GM19397 (cell line): ENCODE measurements around the gene RARA.

Experiments used
- ATAC-seq: cut with Tn5 transposase; IDR thresholded peaks from one replicate; pipeline ENCODE4 v1.9.1; 2021; ENCODE audit warnings: mild to moderate bottlenecking, moderate library complexity; ENCODE audit not compliant: unreplicated experiment

Gene RARA

GRCh38 chr17:40344421-40345160 is 35.6 kb downstream of the RARA start:
- no peak for ATAC-seq

- no peak for ATAC-seq
These were observed 36.4 kb downstream of the RARA start for GRCh38 chr17:40345161-40345993.

DNA sequence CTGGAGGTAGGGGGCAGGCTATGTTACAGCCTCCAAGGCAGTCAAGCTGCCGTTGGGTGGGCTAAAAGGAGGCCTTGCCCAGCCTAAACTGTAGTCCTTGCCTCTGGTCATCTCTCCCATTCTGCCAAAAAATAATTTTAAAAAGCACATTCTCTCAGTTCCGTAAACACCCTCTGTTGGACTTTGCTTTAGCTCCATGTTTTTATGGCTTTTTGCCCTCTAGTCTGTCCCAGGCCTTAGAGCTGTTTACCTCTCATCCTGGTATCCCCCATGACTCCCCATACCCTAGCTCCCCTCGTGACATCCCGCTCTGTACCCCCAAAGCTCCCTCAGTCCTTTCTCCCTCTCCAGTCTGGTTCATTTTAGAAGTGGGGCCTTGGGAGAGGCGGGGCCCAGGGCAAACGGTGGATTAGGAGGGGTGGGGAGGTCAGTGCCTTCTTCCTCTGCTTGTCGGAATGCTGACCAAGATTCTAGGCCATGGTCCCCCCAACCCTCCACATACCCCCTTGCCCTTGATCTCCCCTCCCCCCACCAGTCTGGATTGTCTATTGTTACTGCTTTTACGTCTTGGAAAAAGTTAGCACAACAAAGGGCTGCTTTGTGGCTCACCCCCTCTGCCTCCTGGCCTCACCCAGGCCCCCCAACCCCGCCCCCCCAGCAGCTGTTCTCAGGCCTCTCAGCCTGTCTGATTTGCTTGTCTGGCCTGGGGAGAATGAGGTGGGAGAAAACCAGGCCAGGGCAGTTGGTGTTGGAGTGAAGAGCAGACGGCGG is 37.2 kb downstream of the RARA start:
- no peak for ATAC-seq

DNA sequence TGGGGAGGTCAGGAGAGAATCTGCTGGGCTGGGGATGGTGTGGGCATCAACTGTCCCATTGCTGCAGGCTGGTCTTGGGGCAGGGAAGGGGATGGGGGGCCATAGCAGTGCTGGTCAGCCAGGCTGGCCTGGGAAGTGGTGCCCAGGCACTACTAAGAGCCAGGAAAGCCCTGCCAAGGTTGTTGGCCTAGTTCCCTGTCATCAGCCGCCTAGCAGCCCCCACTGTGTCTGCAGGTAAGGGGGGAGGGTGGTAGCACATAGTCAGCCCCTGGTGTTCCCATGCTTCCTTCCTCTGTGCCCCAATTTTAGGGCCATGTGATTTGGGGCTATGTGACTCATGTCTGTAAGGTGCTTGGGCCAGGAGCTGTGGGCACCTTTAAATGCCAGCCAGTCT is 37.8 kb downstream of the RARA start:
- no peak for ATAC-seq

DNA sequence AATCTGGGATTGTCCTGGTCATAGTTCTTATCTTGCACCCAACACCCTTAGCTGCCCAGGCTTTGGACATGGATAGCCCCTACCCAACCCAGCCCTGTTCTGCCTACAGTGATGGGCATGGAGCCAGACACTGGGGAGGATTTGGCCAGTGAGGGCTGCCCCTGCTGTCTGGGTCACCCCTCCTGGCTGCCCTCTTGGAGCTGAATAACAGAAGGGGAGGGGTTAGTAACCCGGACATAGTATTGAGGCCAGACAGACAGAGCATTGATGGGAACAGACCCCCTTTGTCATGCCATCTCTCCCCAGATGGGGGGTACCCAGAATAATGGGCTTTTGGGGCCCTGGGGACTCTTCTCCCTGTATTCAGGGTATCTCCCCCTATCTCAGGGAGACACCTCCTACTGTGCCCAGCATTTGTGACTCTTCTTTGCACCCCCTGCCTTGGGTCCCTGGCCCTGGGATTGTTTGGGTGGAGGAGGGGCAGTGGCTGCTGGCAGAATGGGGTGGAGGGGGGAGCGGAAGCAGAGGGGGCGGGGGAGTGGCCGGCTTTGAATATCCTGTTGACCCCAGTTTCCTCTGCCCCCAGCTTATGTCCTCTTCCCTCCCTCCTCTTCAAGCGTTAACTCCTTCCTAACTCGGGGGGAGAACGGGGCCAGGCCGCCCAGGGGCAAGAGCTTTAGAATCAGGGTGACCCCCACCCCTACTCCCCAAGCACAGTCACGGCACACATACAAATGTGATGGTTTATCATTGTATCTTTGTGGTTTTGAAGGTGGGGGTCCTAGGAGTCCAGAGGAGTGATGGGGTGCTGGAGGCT is 38.5 kb downstream of the RARA start:
- ATAC-seq: no peak

DNA sequence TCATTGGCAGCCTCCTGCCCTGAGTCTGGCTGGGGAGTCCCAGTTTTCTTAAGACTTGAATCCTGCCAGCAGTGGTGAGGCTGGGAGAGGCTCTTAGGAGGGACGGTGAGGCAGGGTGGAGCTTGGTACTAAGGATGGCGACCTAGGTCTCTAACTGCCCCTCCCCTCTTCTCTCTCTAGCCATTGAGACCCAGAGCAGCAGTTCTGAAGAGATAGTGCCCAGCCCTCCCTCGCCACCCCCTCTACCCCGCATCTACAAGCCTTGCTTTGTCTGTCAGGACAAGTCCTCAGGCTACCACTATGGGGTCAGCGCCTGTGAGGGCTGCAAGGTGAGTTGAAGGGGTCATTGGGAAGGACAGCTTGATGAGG is 39.1 kb downstream of the RARA start:
- ATAC-seq: no peak

DNA sequence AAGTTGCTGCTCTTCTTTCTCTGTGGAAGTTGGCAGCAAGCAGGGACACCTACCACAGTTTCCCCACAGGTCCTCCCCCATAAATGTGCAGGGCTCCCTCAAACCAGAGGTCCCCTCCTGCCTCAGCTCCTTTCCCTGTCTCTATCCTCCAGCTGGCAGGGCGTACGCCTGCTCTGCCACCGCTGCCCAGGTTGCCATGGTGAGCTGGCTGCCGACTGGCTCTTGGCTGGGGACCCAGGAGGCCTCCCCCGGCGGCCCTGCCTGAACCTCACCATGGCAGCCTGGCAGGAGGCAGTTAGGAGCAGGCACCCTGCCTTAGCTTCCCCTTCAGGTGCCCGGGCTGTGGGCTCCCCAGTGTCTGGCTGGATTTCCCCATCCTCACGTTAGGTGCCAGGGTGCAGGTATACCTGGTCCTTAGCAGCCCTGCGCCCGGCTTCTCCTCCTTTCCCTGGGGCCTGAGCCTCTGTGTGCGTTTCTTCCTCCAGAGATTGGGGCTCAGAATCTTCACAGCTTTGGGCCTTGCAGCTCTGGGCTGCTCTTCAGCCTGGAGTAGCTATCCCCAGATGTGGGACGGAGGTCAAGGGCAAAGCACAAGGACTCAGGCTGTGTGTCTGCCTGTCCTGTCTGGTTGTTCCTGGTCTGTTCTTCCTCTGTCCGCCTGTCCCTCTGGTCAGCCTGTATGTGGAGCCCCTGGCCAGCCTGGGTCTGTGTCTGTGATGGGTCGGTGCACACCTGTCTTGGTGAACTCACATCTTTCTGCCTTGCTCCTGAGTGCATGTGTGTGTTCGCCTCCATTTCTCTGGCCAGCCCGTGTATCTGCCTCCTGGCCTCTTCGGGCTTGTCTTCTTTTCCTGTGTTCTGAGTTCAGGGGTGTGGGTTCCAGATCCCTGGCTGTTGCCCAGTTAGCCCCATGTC is 39.8 kb downstream of the RARA start:
- no peak for ATAC-seq

GRCh38 chr17:40349477-40349894 is 40.5 kb downstream of the RARA start:
- ATAC-seq: no peak

DNA sequence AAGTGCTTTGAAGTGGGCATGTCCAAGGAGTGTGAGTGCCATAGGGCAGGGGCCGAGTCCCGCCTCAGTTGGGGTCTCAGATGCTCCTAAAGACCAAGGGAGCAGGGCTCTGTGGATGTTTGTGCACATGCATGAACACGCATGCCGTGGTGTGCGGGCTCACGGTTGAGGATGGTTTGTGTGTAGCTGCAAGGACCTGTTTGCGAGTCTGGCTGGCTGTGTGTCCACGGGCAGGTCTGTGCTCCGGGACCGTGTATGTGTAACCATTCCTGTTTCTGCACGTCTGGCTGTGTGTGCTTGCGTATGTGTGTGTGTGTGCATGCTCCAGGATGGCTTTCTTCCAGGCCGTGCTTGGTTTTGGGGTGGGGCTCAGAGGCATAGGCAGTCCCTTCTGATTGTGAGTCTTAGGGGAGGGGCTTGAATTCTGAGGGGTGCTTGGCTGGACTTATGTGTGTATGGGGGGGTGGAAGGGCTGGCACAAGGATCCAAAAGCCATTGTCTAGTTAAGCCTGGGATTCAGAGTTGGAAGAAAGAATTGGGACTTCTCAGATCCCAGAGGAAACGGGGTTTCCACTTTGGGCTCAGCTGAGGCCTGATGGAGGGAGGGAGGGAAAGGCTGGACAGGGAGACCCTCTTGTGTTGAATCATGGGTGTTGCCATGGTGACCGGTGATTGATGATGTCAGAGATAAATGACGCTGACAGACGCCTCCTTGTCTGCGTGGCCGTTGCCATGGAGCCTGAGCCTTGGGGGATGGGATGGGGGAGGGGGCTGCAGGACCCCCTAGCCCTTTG is 41.1 kb downstream of the RARA start:
- no peak for ATAC-seq

DNA sequence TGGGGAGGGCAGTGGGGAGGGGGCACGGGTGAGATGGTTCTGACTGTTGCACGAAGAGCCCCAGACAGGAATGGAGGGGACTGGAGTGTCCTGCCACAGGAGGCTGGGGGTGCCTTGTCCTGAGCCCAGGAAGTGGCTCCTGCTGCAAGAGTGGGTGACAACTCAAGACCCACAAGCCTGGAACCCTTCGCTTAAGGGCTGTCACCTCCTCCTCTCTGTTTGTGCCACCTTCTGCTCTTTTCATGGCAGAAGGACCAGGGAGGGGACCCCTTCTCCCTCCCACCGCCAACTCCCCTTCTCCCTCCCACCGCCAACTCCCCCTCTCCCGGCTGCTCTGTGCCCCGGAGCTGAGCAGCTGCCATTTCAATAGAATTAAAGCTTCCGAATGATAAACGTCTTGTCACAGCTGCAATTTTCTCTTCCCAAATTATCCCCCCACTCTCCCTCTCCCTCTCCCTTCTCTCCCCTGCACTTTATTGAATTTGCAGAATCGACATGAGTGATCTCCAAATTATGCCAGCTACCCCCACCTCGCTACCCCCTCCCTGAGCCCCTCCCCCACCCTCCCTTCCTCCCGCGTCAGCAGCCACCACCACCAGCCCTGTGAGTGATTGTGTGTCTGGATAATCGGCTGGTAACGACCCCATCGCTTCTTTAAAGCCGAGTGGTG is 41.8 kb downstream of the RARA start:
- no peak for ATAC-seq

- ATAC-seq: no peak
These were observed 42.6 kb downstream of the RARA start for GRCh38 chr17:40351359-40352236.

GRCh38 chr17:40352237-40352778 is 43.3 kb downstream of the RARA start:
- no peak for ATAC-seq

DNA sequence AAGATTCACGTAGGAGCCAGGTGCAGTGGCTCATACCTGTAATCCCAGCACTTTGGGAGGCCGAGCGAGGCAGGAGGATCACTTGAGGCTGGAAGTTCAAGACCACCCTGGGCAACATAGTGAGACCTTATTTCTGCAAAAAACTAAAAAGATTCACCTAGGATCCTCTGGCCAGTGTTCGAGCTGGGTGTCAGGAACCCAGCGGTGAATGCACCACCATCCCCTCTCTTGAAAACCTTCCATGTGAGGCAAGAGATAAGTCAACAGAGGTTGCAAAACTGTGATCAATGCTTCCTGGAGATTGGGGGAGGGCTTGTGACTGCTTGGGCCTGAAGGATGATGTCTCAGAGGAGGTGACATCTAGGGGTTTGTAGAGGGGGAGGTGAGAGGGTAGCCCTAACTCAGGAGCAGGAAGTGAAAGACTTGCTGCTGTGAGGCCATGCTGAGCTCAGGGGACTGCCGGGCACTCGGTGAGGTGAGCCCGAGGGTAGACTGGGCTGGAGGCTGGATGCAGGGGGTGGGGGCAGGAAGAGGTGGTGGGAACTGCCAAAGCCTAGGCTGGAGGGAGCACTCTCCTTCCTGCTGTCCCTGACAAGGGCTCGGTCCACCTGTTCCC is 43.9 kb downstream of the RARA start:
- no peak for ATAC-seq

DNA sequence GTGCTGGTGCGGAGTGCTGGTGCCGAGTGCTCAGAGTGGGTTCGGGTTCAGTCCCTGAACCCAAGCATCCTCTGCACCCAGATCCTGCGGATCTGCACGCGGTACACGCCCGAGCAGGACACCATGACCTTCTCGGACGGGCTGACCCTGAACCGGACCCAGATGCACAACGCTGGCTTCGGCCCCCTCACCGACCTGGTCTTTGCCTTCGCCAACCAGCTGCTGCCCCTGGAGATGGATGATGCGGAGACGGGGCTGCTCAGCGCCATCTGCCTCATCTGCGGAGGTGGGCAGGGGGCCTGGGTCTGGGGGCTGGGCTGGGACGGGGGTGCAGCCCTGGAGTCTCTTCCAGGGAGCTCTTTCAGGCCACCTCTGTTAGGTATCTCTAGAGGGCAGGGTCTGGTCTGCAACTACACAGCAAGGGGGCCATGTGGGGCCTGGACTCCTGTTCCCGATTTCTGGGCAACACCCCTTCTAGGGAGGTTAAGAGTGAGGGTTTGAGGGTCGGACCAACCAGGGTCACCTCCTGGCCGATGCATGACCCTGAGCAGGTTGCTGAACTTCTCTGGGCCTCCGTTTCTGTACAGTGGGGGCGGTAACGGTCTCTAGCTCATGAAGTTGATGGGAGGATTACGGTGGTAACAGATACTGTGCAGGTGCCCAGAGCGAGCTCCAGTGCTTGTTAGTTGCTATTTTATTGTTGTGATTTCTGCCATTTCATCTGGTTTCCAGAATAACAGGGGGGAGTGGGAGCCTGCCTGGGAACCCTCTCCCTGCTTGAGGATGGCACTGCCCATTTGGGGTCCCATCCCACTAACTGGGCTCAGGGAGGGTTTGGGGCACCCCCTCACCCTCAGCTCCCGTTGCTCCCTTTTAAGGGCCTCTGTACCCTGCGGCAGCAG is 45.5 kb downstream of the RARA start:
- ATAC-seq: no peak

DNA sequence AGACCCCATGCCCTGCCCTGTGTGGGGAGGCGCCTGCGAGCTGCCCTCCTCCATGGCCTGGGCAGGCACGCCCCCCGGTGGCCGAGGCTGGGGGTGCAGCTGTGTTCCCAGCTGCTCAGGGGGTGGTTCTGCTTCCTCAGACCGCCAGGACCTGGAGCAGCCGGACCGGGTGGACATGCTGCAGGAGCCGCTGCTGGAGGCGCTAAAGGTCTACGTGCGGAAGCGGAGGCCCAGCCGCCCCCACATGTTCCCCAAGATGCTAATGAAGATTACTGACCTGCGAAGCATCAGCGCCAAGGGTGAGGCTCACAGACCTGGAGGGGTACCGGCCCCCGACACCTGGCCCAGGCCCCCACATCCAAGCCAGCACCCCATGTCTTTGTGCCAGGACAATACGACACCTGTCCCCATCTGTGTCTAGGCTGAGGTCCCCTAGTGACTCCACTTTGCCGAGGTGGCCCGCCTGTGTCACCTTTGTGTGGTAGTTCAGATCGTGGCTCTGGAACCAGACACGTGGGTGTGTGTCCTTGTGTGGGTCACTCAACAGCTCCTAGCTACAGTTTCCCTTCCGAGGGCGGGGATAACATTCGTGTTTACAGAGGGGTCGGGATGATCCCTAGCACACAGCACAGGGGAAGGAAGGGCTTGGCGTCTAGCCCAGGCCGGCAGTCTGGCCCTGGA is 46.3 kb downstream of the RARA start:
- ATAC-seq: no peak
